ENCODE results near the gene C11orf54.

- TF ChIP-seq CTCF (IDR thresholded peaks at IDR 0.05; ENCODE audit: low read length) = no peak
- no peak for TF ChIP-seq EZH2 (IDR thresholded peaks at IDR 0.05; ENCODE audit: borderline replicate concordance, low read length)
Observed at GRCh38 chr11:93700830-93701229, 40.6 kb upstream of the C11orf54 start.
